Measurements from ENCODE around the gene AHNAK. TPM values are rescaled to one million over a fixed set of nuclear protein-coding genes. Genes with fewer than 3 reads are reported as not detected.
"Not testable (repeated sequence)": the region's sequence is repeated elsewhere in the genome, so short reads cannot be mapped to it uniquely, and the experiment has no call there.

AHNAK gene, protein sequence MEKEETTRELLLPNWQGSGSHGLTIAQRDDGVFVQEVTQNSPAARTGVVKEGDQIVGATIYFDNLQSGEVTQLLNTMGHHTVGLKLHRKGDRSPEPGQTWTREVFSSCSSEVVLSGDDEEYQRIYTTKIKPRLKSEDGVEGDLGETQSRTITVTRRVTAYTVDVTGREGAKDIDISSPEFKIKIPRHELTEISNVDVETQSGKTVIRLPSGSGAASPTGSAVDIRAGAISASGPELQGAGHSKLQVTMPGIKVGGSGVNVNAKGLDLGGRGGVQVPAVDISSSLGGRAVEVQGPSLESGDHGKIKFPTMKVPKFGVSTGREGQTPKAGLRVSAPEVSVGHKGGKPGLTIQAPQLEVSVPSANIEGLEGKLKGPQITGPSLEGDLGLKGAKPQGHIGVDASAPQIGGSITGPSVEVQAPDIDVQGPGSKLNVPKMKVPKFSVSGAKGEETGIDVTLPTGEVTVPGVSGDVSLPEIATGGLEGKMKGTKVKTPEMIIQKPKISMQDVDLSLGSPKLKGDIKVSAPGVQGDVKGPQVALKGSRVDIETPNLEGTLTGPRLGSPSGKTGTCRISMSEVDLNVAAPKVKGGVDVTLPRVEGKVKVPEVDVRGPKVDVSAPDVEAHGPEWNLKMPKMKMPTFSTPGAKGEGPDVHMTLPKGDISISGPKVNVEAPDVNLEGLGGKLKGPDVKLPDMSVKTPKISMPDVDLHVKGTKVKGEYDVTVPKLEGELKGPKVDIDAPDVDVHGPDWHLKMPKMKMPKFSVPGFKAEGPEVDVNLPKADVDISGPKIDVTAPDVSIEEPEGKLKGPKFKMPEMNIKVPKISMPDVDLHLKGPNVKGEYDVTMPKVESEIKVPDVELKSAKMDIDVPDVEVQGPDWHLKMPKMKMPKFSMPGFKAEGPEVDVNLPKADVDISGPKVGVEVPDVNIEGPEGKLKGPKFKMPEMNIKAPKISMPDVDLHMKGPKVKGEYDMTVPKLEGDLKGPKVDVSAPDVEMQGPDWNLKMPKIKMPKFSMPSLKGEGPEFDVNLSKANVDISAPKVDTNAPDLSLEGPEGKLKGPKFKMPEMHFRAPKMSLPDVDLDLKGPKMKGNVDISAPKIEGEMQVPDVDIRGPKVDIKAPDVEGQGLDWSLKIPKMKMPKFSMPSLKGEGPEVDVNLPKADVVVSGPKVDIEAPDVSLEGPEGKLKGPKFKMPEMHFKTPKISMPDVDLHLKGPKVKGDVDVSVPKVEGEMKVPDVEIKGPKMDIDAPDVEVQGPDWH (N-terminal part only)
- 214 and 215 TPM in 2 replicates for total RNA-seq

DNA sequence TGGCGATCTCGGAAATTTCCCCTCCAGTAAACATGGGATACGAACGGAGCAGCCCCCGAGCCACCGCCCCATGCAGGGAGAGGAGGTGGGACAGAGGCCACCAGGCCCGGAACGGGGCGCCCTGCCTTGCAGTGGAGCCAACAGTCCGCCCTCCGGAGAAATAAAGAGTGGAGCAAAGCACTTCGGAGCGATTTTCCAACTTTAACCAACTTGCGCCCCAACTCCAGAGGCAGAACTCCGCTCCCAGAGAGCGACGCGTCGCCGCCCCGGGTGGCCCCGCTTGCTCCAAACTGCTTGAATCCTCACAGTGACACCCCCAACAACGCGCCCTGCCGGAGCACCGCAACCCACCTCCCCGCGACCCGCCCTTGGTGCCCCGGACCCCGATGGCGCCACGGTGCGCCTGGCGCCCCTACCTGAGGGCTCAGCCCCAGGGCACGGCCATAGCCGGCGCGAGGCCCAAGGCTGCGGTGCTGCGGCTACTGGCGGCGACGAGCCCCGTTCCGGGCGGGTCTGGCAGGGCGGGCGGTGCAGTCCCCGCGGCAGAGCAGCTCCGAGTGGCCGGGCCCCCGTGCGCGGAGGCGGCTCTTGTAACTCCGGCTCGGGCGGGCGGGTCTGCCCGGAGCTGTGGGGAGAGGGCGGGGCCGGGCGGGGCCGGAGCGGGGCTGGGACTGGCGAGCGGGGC lies at the start of gene AHNAK:
Gene AHNAK (minus strand): TSS at position 563 of the 685 bp plus-strand sequence. CDS start 10,708 bp downstream, outside the sequence.
- DNase-seq (ENCODE audit: low read depth in 2 of 2), result peak; percentile 72 to 83

DNA sequence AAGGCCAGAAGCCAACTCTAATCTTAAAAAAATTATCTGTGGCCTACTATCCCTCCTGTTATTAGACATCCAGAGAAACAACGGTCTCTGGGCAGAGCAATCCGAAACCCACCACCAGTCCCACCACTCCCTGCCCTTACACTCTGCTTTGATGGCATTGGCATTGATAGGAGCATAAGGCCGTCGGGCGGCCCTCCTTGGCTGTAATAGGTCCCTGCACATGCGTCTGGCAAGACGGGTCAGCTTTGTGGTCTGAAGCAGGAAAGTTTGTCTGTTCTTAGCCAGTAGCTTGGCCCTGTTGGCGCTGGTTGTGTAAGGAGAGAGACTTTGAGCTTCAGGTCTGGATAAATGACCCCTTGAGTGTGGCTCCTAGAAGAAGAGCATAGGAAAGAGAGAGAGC lies 48.5 kb upstream of the AHNAK start:
- no peak for DNase-seq (ENCODE audit: low read depth in 2 of 2)

DNA sequence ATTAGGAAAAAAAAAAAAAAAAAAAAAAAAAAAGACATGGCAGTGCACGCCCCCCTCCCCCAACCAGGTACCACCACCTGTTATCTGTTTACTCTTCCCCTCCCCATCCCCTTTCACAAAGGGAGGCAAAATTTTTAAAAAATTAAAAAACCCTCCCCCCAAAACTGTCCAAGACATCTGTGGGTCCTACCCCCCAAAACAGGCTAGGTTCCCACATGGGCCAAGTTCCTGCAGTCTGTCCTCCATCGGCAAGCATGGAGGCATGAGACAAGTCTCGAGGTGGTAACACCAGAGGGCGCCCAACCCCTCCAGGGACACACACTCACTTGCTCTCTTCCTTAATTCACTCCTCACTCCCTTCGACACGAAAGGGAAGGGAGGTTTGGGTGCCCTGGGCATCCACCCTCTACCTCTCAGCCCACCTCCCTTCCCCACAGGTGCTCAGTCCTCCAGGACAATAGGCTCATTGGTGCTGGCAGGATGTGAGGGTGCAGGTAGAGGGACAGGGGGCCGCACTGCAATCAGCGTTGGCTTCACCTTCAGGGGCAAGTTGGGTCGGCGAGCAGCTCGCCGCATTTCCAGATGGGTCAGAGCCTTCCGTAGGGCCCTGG lies 46.9 kb upstream of the AHNAK start:
- peak; percentile 73 to 80 for DNase-seq (ENCODE audit: low read depth in 2 of 2)

DNA sequence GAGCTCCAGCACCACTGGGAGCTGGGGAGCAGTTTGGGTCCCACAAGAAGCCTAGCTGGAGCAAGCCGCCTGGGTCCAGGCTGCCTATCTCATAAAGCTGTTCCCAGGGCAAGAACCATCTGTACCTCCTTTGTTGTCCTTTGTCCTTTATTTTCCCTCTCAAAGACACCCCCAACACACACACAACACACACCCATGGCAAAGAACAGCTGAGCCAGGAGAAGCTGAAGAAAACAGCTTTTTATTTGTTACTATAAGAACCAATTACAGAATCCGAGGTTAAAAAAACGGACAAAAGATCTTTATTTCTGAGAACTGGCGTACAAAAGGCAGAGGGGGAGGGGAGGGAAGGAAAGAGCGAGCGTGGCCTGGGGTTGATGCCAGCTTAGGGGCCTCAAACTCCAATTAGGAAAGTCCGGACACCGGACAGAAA lies 46.4 kb upstream of the AHNAK start:
- no peak for DNase-seq (ENCODE audit: low read depth in 2 of 2)

DNA sequence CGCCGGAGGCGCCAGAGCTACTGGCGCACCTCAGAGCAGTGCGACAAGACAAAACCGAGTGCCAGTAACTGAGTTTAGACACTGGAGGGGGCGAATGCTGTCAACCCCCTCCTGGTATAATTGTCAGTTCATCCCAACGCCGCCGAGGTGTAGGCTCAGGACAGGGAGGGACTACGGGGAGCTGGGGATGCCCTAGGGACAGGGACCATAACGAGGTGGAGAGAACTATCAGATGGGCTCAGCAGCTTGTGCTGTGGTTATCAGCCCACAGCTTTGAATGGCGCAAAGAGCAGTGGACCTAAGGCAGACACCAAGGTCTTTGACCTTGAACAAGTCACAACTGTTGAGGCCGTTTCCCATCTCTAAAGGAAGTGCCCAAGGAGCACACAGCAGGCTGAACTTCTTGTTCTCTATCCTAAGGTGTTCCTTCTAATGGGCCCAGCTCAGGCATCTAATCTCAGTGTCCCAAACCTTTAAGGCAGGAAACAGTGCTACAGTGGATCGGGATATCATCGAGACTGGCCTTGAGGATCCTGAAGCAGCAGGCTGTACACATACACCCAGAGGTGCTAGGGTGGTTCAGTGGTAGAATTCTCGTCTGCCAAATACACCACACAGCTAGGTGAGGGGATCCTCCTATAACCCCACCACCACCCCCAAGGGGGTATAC lies 45.7 kb upstream of the AHNAK start:
- no peak for DNase-seq (ENCODE audit: low read depth in 2 of 2)

DNA sequence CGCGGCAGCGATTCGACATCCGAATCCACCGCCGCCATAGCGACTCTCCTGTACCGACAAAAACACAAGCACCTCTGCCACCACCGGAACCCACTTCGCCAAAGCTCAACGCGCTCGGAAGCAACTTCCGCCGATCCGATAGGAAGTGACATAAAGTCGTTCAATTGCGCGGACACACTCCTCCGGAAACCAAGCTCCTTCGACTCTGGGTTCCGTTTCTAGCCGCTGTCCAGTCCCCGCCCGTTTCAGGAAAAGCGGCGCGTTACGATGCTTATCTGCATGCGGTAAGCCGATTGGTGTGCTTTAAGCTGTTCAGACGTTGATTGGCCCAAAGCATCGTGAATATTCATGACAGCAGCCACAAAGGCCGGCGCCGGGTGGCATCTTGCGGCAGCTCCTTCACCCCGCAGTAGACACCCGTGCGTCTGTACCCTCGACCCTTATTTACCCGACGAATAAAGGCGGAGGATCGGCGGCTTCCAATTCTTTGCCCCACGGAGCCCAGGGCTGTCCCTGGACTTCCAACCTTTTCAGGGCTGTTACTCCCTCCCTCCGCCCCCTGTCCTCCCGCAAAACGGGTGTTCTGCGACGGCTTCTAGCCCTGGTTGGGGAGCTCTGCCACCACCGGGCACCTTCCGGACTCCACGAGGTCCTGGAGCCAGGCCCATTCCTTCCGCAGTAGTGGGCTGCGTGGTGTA lies 45.0 kb upstream of the AHNAK start, which contains the start of gene TUT1:
Gene TUT1 (minus strand): TSS at position 76 of the 698 bp plus-strand sequence. CDS start 38 bp downstream, at position 38.
- DNase-seq (ENCODE audit: low read depth in 2 of 2), result peak; percentile 99 to 100

DNA sequence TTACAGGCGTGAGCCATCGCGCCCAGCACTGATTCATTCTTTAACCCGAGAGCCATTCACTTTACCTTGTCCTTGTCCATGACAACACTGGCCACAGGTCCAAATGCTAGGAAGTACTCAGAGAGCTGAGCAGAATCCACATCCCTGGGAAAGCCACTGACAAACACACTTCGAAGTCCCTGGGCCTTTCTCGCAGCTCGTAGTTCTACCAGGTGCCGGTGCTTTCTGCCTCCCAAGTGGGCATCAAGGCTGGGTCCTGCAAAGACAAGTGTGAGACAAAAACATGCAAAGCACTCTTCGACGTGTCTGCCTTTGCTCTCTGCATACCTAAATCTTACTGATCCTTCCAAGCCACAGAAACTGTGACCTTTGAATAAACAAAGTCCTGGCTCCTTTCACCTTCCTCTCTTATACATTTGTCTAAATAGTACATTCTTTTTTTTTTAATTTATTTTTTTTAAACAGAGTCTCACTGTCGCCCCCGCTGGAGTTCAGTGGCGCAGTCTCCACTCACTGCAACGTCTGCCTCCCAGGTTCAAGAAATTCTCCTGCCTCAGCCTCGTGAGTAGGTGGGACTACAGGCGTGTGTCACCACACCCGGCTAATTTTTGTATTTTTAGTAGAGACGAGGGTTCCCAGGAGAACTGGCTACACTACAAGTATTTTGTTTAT lies 42.5 kb upstream of the AHNAK start:
- DNase-seq (ENCODE audit: low read depth in 2 of 2), result peak; percentile 45 to 58

DNA sequence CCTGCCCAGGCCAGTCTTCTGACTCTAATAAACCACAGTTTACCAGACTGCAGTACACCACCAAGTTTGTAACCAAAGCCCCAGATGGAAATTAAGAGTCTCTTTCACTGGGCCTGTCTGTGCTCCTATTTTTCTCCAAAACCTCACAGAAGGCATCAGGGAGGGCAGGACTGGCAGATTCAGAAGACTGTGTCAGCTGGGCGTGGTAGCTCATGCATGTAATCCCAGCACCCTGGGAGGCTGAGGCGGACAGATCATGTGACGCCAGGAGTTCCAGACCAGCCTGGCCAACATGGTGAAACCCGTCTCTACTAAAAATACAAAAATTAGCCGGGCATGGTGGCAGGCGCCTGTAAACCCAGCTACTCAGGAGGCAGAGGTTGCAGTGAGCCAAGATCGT lies 38.8 kb upstream of the AHNAK start:
- DNase-seq (ENCODE audit: low read depth in 2 of 2), result not testable (repeated sequence)

DNA sequence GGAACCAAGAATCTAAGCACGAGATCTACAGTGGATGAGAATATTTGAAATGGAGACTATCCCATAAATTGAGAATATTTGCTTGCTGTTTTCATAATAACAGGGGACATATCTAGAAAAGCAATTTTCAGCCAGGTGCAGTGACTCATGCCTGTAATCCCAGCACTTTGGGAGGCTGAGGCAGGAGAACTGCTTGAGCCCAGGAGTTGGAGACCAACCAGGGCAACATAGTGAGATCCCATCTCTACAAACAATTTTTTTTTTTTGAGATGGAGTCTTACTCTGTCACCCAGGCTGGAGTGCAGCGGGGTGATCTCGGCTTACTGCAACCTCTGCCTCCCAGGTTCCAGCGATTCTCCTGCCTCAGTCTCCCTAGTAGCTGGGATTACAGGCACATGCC lies 35.1 kb upstream of the AHNAK start:
- not testable (repeated sequence) for DNase-seq (ENCODE audit: low read depth in 2 of 2)

DNA sequence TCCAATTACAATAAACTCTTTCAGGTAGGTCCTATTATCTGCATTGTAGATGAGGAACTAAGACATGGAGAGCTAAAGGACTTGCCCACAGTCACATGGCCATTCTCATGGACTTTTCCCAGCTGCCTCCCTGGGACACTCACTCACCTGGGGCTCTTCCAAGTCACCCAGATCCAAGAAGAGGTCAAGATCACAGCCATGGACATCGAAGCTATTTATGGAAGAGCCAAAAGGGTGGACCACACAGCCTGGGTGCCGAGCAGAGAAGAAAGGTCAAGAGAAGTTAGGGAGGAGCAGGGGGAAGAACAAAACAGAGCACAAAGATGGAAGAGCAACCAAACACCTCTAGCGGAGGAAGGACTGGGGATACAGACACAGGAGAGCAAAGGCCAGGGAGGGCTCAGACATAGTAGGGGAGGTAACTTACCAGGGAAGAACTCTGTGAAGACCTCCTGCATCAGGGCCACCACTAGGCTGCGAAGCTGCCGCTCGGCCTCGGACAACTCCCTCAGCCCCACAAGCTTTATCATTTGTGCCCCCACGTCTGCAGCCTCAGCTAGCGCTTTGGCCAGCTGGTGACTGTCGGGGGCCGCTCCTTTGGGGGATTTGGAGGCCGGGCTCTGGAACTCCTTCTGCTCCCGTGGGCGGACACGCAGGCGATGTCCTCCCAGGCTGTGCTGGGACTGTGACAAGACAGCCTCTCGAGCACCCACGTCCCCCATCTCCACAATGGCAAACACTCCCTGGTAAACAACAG lies 34.5 kb upstream of the AHNAK start:
- no peak for DNase-seq (ENCODE audit: low read depth in 2 of 2)

DNA sequence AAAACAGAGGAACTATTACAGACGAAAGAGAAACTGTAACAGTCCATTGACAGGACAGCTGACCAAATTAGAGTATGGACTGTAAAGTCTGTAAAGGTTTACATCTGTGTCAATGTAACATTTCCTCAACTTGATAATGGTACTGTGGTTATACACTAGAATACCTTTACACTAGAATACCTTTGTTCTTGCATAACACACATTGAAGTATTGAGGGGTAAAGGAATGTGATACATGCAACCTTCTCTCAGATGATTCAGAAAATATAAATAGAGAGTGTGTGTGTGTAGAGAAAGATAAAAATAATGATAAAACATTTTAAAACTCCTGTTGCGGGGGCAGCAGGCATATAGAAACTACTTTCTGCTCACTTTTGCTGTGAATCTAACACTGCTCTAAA lies 32.6 kb upstream of the AHNAK start:
- no peak for DNase-seq (ENCODE audit: low read depth in 2 of 2)

DNA sequence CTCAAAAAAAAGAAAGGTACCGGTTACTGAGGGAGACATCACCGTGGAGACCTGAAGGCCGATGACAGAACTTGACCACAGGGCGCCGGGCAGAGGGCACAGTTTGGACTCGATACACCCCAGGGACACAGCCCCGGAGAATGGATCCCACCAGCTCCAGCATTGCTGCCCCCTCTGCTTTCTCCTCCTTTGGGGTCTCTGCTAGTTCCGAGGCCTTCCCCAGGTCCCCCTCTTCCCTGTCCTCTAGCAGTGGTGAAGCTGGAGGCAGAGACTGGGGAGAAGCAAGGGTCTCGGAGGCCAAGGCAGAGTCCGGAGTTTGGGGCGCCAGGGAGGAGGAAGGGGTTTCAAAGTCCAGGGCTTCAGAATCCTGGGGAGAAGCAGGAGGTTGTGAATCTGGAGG lies 31.9 kb upstream of the AHNAK start:
- DNase-seq (ENCODE audit: low read depth in 2 of 2), result no peak

DNA sequence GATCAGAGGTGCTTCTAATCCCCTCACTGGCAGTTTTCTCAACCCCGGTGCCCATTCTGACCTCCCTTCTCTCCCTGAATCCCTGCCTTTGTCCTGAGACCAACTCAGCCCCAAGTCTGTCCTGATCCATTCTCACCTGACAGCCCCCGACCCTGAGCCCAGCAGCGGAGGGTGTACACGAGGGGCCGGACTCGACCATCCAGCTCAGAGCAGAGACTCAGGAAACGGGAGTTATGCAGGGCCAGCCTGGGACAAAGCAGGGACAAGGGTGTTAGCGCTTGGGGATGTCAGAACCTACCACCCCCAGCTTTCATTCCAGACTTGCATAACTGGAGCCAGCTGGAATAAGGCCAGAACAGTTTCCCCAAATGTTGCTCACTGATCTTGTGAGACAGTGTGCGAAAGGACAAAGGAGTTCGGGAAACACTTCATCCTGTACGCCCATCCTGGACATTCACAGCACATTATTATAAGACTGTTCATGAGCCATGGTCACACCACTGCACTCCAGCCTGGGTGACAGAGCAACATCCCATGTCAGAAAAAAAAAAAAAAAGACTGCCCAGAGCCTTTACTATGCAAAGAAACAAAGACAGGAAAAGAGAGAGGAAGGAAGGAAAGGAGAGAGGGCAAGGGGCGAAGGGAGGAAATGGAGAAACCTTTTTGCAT lies 30.6 kb upstream of the AHNAK start:
- peak; percentile 69 to 96 for DNase-seq (ENCODE audit: low read depth in 2 of 2)

DNA sequence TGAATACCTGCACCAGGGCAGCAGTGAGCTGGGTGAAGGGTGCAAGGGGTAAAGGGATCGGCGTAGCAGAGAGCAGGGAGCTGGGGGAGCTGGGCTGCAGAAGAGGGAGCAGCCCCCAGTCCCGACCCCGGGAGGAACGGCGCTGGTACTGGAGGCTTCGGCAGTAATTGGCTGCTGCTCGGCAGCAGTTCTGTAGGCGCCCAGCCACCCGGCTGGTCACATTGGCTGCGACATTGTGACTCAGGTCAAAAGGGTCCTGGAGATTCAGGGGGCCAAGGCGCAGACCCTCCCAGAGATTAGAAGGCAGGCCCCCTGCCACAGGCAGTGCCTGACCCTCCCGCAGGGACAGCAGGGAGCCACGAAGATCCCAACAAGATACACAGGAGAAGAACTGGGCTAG lies 29.2 kb upstream of the AHNAK start:
- DNase-seq (ENCODE audit: low read depth in 2 of 2), result no peak

DNA sequence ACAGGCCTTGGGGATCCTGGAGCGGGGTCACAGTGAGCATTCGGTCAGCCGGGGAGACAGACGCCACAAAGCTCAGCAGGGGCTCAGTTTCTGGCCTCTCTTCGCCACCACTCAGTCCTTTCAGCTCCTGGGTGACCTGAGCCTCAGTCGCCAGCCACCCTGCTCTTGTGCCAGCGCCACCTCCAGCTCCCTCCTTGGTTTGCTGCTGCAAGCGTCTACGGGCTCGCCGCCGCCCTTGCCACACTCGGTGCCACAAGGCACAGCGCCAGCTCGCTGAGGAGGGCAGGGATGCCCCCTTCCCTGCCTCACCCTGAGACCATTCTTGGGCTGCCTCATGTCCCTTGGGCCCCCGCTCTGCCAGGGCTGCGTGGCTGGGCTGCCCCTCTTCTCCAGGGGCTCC lies 28.6 kb upstream of the AHNAK start:
- no peak for DNase-seq (ENCODE audit: low read depth in 2 of 2)

DNA sequence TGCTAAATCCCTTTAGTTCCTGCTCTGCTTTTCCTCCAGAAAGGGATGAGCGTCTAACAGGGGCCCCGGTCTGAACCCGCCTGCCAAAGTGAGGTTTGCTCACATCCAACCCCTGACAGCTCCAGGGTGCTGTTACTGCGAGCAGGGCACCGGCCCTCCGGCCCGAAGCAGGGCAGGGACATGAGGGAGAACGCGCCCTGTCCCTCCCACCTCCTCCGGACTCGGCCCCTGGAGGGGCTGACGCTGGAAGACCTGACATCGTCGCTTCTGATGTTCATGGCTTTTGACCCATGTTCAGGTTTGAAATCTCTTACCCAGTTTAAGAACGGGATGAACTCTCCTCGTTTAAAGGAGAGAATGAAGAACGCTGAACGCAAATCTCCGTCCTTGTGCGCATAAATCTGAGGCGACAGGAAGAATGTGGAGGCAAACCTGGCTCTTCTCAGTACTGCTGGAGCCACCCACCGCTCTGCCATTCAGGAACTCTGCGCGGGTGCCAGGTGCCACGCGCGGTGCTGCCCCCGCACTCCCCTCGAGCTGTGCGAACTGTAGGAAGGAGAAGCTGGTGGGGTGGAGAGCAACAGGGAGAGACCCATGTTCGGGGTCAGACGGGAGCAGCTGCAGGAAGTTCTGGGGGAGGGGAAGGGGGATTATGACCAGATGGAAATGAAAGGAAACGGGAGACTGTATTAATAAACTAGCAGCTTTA lies 27.9 kb upstream of the AHNAK start:
- peak; percentile 46 to 52 for DNase-seq (ENCODE audit: low read depth in 2 of 2)

All from lung microvascular endothelial cell (primary cell).